BLaER1 (cell line): Measurements from ENCODE around the gene CSNK1A1.
"Not testable (repeated sequence)": the region's sequence is repeated elsewhere in the genome, so short reads cannot be mapped to it uniquely, and the experiment has no call there.

ENCODE experiments used
- H3K27ac ChIP-seq: shearing (Covaris generic); formaldehyde crosslinking; 2 replicates; pipeline ENCODE4 v1.8.1; 2022
- H3K27me3 ChIP-seq: shearing (Covaris generic); formaldehyde crosslinking; 2 replicates; pipeline ENCODE4 v1.8.1; 2022
- H3K36me3 ChIP-seq: shearing (Covaris generic); formaldehyde crosslinking; 2 replicates; pipeline ENCODE4 v1.8.1; 2022
- H3K4me1 ChIP-seq: shearing (Covaris generic); formaldehyde crosslinking; 2 replicates; pipeline ENCODE4 v1.8.1; 2022
- H3K4me2 ChIP-seq: shearing (Covaris generic); formaldehyde crosslinking; 2 replicates; pipeline ENCODE4 v1.8.1; 2022
- H3K4me3 ChIP-seq: shearing (Covaris generic); formaldehyde crosslinking; 2 replicates; pipeline ENCODE4 v1.8.1; 2022
- H3K9ac ChIP-seq: shearing (Covaris generic); formaldehyde crosslinking; 2 replicates; pipeline ENCODE4 v1.8.1; 2022
- H3K9me3 ChIP-seq: shearing (Covaris generic); formaldehyde crosslinking; 2 replicates; pipeline ENCODE4 v1.8.1; 2022
- H4K20me1 ChIP-seq: shearing (Covaris generic); formaldehyde crosslinking; 2 replicates; pipeline ENCODE4 v1.8.1; 2022
- Cebpa-rat ChIP-seq: shearing (Covaris generic); IDR thresholded peaks from 2 replicates; pipeline ENCODE4 v1.8.1; 2022

Gene CSNK1A1

DNA sequence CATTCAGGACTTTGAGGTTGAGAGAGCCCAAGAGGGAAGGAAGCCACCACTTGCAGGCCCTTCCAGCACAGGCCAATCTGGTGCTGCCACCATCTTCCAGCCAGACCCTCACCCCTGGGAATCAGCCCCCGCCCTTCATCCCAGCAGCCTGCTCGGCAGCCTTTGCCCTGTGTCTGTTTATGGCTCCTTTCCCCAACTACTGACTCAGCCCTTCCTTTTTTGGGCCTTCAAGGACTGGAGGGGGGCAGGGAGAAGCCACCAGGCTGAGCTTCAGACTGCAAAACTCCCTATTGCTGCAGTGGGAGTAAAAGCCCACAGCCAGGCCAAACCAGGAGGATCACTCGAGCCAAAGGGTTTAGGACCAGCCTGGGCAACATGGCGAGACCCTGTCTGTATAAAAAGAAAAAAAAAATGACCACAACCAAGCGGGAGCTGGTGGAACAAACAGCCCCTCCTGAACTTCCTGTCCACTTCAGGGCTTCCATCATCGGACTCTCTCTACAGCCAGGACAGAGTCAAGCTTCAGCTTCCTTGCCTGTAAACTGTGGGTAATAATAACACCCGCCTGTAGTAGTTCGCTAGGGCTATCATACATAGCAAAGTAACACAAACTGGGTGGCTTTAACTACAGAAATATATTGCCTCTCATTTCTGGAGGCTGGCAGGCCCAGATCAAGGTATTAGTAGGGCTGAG lies 86.3 kb downstream of the CSNK1A1 start:
- Histone ChIP-seq H3K9ac (no peak overlapping the region), H3K9me3 (no peaks in the 10 kb centered on the region), H3K4me3 (no peak overlapping the region), H3K27ac (no peak overlapping the region), H3K4me2 (no peak overlapping the region), H3K36me3 (no peaks in the 10 kb centered on the region), H3K27me3 (no peaks in the 10 kb centered on the region), H3K4me1 (no peaks in the 10 kb centered on the region), H4K20me1 (no peaks in the 10 kb centered on the region)
- TF ChIP-seq Cebpa-rat, result no peak

DNA sequence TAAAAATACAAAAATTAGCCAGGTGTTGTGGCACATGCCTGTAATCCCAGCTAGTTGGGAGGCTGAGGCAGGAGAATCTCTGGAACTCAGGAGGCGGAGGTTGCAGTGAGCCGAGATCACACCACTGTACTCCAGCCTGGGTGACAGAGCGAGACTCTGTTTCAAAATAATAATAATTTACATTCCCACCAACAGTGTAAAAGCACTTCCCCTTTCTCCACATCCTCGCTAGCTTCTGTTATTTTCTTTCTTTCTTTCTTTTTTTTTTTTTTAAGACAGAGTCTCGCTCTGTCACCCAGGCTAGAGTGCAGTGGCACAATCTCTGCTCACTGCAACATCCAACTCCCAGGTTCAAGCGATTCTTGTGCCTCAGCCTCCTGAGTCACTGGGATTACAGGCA lies 89.3 kb downstream of the CSNK1A1 start:
- not testable (repeated sequence) for H3K4me2 ChIP-seq, H3K9ac ChIP-seq, H3K9me3 ChIP-seq, H3K27ac ChIP-seq, H3K27me3 ChIP-seq, H3K36me3 ChIP-seq, H4K20me1 ChIP-seq, H3K4me1 ChIP-seq, H3K4me3 ChIP-seq

- Histone ChIP-seq H3K36me3 (no peaks in the 10 kb centered on the region), H4K20me1 (no peaks in the 10 kb centered on the region), H3K27me3 (no peaks in the 10 kb centered on the region), H3K9me3 (no peaks in the 10 kb centered on the region), H3K9ac (no peak overlapping the region), H3K4me2 (no peak overlapping the region), H3K27ac (no peak overlapping the region), H3K4me3 (no peak overlapping the region), H3K4me1 (peaks cover 8% of the 10 kb centered on the region; the same call in 1 of the 2 replicates)
- TF ChIP-seq Cebpa-rat, result no peak
Observed at GRCh38 chr5:149459891-149460290, 91.3 kb downstream of the CSNK1A1 start.

DNA sequence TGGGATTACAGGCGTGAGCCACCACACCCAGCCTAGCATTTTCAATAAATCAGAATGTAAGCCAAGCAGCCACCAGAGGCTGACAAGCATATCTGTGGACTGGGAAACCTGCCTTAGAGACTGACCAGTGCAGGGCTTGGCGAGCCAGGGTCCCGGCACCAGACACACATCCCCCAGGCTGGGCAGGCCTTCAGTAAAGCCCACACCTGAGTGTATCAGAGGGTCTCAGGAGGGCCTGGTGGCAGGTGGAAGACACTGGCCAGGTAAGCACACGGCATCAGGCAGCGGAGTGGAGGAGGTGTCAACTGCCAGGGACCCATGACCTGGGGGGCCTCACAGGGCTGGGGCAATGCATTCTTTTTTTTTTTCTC lies 93.9 kb downstream of the CSNK1A1 start:
- no peak overlapping the region for H3K27ac ChIP-seq
- TF ChIP-seq Cebpa-rat, result no peak

DNA sequence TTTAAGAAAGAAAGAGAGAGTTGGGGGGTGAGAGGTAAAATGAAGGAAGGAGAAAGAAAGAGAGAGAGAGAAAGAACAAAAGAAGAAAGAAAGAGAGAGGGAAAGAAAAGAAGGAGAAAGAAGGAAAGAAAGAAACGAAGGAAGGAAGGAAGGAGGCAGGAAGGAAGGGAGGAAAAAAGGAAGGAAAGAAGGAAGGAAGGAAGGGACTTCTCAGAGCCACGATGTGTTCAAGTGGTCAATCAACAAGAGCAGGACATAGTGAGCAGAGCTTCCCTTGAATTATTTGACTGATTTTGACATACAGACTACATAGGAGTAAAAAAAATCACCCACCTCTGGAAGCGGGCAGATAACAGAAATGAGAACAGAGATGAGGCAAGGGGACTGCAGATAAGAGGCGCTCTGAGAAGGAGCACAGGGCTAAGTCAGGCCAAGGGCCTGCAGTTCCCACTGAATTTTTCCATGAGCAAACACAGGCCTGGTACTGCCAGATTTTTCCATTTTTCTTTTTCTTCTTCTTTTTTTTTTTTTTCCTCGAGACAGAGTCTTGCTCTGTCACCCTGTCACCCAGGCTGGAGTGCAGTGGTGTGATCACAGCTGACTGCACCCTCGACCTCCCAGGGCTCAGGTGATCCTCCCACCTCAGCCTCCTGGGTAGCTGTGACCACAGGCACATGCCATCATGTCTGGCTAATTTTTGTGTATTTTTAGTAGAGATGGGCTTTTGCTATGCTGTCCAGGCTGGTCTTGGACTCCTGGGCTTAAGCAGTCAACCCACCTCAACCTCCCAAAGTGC lies 94.4 kb downstream of the CSNK1A1 start:
- peaks cover 15% of the 10 kb centered on the region for H3K4me1 ChIP-seq
- no peak overlapping the region for H3K27ac ChIP-seq
- H3K4me3 ChIP-seq, result no peak overlapping the region
- no peaks in the 10 kb centered on the region for H3K36me3 ChIP-seq
- no peak overlapping the region for H3K4me2 ChIP-seq
- no peak for TF ChIP-seq Cebpa-rat
- H3K9me3 ChIP-seq, result no peaks in the 10 kb centered on the region
- no peak overlapping the region for H3K9ac ChIP-seq
- no peaks in the 10 kb centered on the region for H4K20me1 ChIP-seq
- H3K27me3 ChIP-seq, result no peaks in the 10 kb centered on the region

More for the DNA sequence above, 93.9 kb downstream of the CSNK1A1 start:
- no peaks in the 10 kb centered on the region for H4K20me1 ChIP-seq
- no peak overlapping the region for H3K9ac ChIP-seq
- peaks cover 9% of the 10 kb centered on the region for H3K4me1 ChIP-seq
- H3K36me3 ChIP-seq, result no peaks in the 10 kb centered on the region
- H3K4me3 ChIP-seq, result no peak overlapping the region
- H3K27me3 ChIP-seq, result no peaks in the 10 kb centered on the region
- no peak overlapping the region for H3K4me2 ChIP-seq
- no peaks in the 10 kb centered on the region for H3K9me3 ChIP-seq

- H3K27me3 ChIP-seq, result no peaks in the 10 kb centered on the region
- no peak overlapping the region for H3K9ac ChIP-seq
- no peaks in the 10 kb centered on the region for H3K9me3 ChIP-seq
- no peaks in the 10 kb centered on the region for H4K20me1 ChIP-seq
- H3K36me3 ChIP-seq, result no peaks in the 10 kb centered on the region
- no peak for TF ChIP-seq Cebpa-rat
- H3K4me3 ChIP-seq, result no peak overlapping the region
- H3K4me2 ChIP-seq, result no peak overlapping the region
- no peak overlapping the region for H3K27ac ChIP-seq
- peaks cover 16% of the 10 kb centered on the region for H3K4me1 ChIP-seq
Observed at GRCh38 chr5:149455889-149456409, 95.3 kb downstream of the CSNK1A1 start.

- peaks cover 16% of the 10 kb centered on the region for H3K4me1 ChIP-seq
- no peak overlapping the region for H3K9ac ChIP-seq
- TF ChIP-seq Cebpa-rat, result no peak
- H3K27ac ChIP-seq, result no peak overlapping the region
- no peak overlapping the region for H3K4me2 ChIP-seq
- no peaks in the 10 kb centered on the region for H4K20me1 ChIP-seq
- H3K27me3 ChIP-seq, result no peaks in the 10 kb centered on the region
- H3K9me3 ChIP-seq, result no peaks in the 10 kb centered on the region
- no peak overlapping the region for H3K4me3 ChIP-seq
- H3K36me3 ChIP-seq, result no peaks in the 10 kb centered on the region
Observed at GRCh38 chr5:149453618-149454415, 97.4 kb downstream of the CSNK1A1 start.

- Histone ChIP-seq H3K27me3 (no peaks in the 10 kb centered on the region), H4K20me1 (no peaks in the 10 kb centered on the region), H3K4me3 (no peak overlapping the region), H3K36me3 (no peaks in the 10 kb centered on the region), H3K4me1 (peaks cover 16% of the 10 kb centered on the region), H3K4me2 (no peak overlapping the region), H3K9me3 (no peaks in the 10 kb centered on the region), H3K27ac (no peak overlapping the region), H3K9ac (no peak overlapping the region)
- no peak for TF ChIP-seq Cebpa-rat
Observed at GRCh38 chr5:149452665-149453617, 98.3 kb downstream of the CSNK1A1 start.

DNA sequence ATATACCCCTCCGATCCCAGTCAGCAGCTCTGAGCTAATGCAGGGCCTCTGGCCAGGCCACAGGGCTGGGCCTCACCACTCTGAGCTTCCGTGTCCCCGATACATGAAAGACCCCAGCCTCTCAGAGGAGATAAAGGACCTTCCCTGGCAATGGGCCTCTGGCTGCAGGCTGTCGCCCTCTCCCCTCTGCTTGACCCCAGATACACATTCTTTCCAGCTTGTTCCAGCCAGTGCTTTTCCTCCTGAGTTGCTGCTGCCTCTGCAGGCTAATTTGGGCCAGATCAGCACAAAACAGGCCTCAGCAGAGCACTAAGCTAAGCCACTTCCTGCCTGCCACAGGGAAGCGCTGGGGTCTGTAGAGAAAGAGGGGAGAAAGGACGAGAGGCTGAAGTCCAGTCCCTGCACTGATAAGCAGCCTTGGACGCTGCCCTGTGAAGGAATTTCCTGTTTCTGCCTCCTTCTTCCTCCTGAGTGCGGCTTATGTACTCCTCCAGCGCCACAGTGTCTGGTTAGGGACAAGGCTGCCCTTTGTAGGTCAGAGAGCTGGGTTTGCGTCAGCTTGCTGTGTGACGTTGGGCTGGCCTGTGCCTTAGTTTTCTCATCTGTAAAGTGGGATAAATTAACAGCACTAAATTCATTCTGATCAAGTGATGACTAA lies 99.1 kb downstream of the CSNK1A1 start:
- no peak for TF ChIP-seq Cebpa-rat
- H3K27ac ChIP-seq, result peak overlapping the region; percentile 55; the same call in 1 of the 2 replicates
- no peaks in the 10 kb centered on the region for H4K20me1 ChIP-seq
- peak overlapping the region; percentile 40 for H3K4me2 ChIP-seq
- no peaks in the 10 kb centered on the region for H3K36me3 ChIP-seq
- no peak overlapping the region for H3K4me3 ChIP-seq
- H3K27me3 ChIP-seq, result no peaks in the 10 kb centered on the region
- no peaks in the 10 kb centered on the region for H3K9me3 ChIP-seq
- peak overlapping the region; percentile 28; the same call in 1 of the 2 replicates for H3K9ac ChIP-seq
- peaks cover 16% of the 10 kb centered on the region for H3K4me1 ChIP-seq
